ENCODE measurements around the gene GLYATL2. TPM values are rescaled to one million over a fixed set of nuclear protein-coding genes. Genes with fewer than 3 reads are reported as not detected.

Gene GLYATL2
- polyA plus RNA-seq, 2 donors: 0.13 to 0.16 TPM

DNA sequence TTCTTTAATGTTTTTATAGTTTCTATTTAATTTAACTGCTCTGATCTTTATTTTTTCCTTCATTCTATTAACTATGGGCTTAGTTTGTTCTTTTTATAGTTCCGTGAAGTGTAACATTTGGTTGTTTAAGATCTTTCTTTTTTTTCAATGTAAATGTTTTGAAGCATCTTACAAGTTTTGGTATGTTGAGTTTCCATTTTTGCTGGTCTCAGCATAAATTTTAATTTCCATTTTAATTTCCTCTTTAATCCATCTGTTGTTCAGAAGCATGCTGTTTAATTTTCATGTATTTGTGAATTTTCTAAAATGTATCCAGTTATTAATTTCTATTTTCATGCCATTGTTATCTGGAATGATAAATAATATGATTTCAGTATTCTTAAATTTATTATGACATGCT is 17.0 kb upstream of the GLYATL2 start:
- Histone ChIP-seq H3K9me3 (ENCODE audit: control insufficient read depth in 2 of 2, insufficient read depth in 1 of 2, low read depth in 1 of 2, low read length in 1 of 2) (peaks cover 0 to 8% of the 10 kb centered on the region in 2 donors), H3K27me3 (ENCODE audit: control insufficient read depth in 1 of 2, insufficient read depth in 2 of 2, low read length in 2 of 2) (no peaks in the 10 kb centered on the region), H3K4me3 (ENCODE audit: low read depth in 1 of 2, low read length in 2 of 2) (no peak overlapping the region), H3K27ac (ENCODE audit: low read depth in 2 of 2, low read length in 1 of 2) (no peak overlapping the region), H3K4me1 (ENCODE audit: control insufficient read depth in 2 of 2, insufficient read depth in 2 of 2, low read length in 1 of 2) (no peaks in the 10 kb centered on the region), H3K36me3 (ENCODE audit: control insufficient read depth in 2 of 2, insufficient read depth in 2 of 2, low read length in 1 of 2) (no peaks in the 10 kb centered on the region)
- WGBS, 2 donors: 88 to 89% methylated on average over 1 of the region's 1 CpG

DNA sequence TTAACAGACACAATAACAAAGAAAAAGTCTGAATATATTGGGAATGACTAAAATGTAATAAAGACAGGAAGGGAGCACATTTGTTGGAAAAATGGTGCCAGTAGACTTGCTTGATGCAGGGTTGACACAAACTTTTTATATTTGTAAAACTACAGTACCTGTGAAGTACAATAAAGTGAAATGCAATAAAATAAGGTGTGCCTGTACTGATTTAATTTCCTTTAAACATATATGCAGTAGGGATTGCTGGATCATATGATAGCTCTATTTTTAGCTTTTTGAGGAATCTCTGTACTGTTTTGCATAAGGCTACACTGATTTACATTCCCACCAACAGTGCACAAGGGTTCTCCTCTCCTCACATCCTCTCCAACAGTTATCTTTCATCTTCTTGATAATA is 12.3 kb upstream of the GLYATL2 start:
- Histone ChIP-seq H3K27me3 (ENCODE audit: control insufficient read depth in 1 of 2, insufficient read depth in 2 of 2, low read length in 2 of 2) (no peaks in the 10 kb centered on the region), H3K4me1 (ENCODE audit: control insufficient read depth in 2 of 2, insufficient read depth in 2 of 2, low read length in 1 of 2) (no peaks in the 10 kb centered on the region), H3K4me3 (ENCODE audit: low read depth in 1 of 2, low read length in 2 of 2) (no peak overlapping the region), H3K9me3 (ENCODE audit: control insufficient read depth in 2 of 2, insufficient read depth in 1 of 2, low read depth in 1 of 2, low read length in 1 of 2) (no peaks in the 10 kb centered on the region), H3K27ac (ENCODE audit: low read depth in 2 of 2, low read length in 1 of 2) (no peak overlapping the region), H3K36me3 (ENCODE audit: control insufficient read depth in 2 of 2, insufficient read depth in 2 of 2, low read length in 1 of 2) (no peaks in the 10 kb centered on the region)

DNA sequence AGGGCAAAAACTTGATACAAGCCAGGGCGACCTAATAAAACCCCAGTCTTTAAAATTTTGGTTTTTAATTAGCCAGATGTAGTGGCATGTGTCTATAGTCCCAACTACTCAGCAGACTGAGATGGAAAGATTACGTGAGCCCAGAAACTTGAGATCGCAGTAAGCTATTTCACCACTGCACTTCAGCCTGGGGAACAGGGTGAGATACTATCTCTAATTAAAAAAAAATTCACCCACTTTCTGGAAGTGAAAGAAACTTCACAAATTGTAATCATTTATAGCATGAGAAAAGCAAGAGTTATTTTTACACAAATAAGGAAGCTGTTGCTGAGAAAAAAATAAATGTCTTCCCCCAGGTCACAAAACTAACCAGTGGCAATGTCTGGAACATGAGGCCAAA is 882 bp upstream of the GLYATL2 start:
- H3K27me3 ChIP-seq (ENCODE audit: control insufficient read depth in 1 of 2, insufficient read depth in 2 of 2, low read length in 2 of 2): no peaks in the 10 kb centered on the region
- H3K4me1 ChIP-seq (ENCODE audit: control insufficient read depth in 2 of 2, insufficient read depth in 2 of 2, low read length in 1 of 2): no peaks in the 10 kb centered on the region
- no peak overlapping the region for H3K27ac ChIP-seq (ENCODE audit: low read depth in 2 of 2, low read length in 1 of 2)
- 78 to 86% methylated on average over 3 of the region's 3 CpGs for WGBS, 2 donors
- no peaks in the 10 kb centered on the region for H3K36me3 ChIP-seq (ENCODE audit: control insufficient read depth in 2 of 2, insufficient read depth in 2 of 2, low read length in 1 of 2)
- no peaks in the 10 kb centered on the region for H3K9me3 ChIP-seq (ENCODE audit: control insufficient read depth in 2 of 2, insufficient read depth in 1 of 2, low read depth in 1 of 2, low read length in 1 of 2)
- H3K4me3 ChIP-seq (ENCODE audit: low read depth in 1 of 2, low read length in 2 of 2): no peak overlapping the region

DNA sequence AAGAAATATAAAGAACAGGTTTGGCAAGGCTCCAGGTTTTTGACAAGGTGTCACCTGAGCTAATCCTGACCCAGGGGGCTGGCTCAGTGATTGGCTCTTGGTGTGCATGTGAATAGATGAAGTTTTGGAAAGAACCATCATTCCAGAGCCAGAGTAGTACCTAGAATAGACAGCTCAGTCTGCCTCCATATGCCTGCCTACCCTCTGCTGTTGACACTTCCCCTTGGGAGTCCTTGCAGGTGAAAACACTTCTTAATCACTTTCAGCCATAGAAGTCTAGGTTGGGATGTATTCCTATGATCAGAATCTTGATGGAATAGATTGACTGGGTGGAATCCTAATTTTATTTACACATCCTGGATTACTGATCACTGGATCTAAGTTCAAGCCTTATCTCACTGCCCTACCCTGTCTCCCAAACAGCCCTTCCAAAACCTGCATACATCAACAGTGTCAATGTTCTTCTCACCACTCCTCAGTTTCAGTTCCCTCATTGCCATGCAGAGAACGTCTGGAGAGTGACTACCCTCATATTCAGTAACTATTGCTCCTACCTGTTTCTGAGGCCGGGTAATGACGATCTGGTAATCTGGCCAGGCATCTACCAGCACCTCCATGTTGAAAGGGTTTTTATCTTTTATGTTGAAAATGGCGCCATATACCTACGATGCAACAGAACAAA is 6.7 kb downstream of the GLYATL2 start:
- Histone ChIP-seq H3K27ac (ENCODE audit: low read depth in 2 of 2, low read length in 1 of 2) (no peak overlapping the region), H3K9me3 (ENCODE audit: control insufficient read depth in 2 of 2, insufficient read depth in 1 of 2, low read depth in 1 of 2, low read length in 1 of 2) (no peaks in the 10 kb centered on the region), H3K36me3 (ENCODE audit: control insufficient read depth in 2 of 2, insufficient read depth in 2 of 2, low read length in 1 of 2) (no peaks in the 10 kb centered on the region), H3K4me1 (ENCODE audit: control insufficient read depth in 2 of 2, insufficient read depth in 2 of 2, low read length in 1 of 2) (no peaks in the 10 kb centered on the region), H3K27me3 (ENCODE audit: control insufficient read depth in 1 of 2, insufficient read depth in 2 of 2, low read length in 2 of 2) (no peaks in the 10 kb centered on the region), H3K4me3 (ENCODE audit: low read depth in 1 of 2, low read length in 2 of 2) (no peak overlapping the region)
- 88% methylated on average over 5 of the region's 5 CpGs for WGBS, 2 donors

DNA sequence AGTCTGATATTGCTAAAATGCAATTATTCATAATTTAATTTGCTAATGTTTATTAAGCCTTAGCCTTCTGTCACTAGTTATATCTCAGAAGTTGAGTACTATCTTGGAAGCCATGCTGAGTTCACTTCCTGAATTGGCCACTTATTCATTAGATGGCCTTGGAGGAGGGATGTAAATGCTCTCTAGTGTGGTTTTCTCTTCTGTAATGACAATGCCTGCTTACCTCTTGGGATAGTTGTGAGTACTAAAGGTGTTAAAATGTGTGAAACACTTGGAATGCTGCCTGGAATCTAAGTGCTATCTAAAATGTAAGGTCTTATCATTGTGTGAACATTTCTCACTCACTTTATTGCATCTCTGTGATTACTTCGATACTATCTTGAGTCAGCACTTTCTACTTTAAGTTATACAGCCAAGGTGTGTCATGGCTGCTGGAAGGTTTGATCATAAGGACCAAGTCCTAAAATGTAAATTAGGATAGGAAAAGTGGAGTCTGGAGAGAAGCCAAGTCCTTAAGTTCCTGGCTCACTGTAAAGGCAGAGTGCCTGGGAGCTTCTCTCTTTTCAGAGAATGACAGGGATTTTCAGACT is 12.4 kb downstream of the GLYATL2 start:
- Histone ChIP-seq H3K4me1 (ENCODE audit: control insufficient read depth in 2 of 2, insufficient read depth in 2 of 2, low read length in 1 of 2) (no peaks in the 10 kb centered on the region), H3K9me3 (ENCODE audit: control insufficient read depth in 2 of 2, insufficient read depth in 1 of 2, low read depth in 1 of 2, low read length in 1 of 2) (peaks cover 0 to 3% of the 10 kb centered on the region in 2 donors), H3K27ac (ENCODE audit: low read depth in 2 of 2, low read length in 1 of 2) (no peak overlapping the region), H3K4me3 (ENCODE audit: low read depth in 1 of 2, low read length in 2 of 2) (no peak overlapping the region), H3K27me3 (ENCODE audit: control insufficient read depth in 1 of 2, insufficient read depth in 2 of 2, low read length in 2 of 2) (no peaks in the 10 kb centered on the region), H3K36me3 (ENCODE audit: control insufficient read depth in 2 of 2, insufficient read depth in 2 of 2, low read length in 1 of 2) (no peaks in the 10 kb centered on the region)
- 48 to 56% methylated on average over 1 of the region's 1 CpG for whole genome bisulfite sequencing, 2 donors

DNA sequence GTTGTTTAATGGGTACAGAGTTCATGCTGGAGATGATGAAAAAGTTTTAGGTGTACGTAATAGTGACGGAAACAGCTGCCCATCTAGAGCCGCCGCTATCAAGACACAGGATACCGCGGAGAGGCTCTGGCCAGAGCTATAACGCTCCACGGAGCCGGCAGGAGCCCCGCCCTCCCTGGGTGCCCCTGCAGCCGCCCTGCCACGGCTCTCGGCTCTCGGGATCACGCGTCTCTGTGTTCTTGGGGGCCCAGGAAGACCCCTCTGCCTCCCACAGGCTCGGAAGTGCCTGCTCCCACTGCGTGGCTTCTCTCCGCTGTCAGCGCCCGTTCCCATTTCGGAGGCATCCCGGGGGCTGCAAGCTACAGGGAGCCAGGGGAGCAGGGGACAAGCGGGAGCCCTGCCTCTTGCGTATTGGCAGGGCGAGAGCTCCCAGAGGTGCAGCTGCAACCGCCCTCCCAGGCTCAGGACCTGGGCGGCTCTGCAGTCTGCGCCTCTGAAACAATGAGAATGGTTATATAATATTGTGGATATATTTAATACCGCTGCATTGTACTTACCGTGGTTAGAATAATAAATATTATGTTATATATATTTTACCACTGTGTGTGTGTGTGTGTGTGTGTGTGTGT is 13.7 kb downstream of the GLYATL2 start:
- Histone ChIP-seq H3K36me3 (ENCODE audit: control insufficient read depth in 2 of 2, insufficient read depth in 2 of 2, low read length in 1 of 2) (no peaks in the 10 kb centered on the region), H3K9me3 (ENCODE audit: control insufficient read depth in 2 of 2, insufficient read depth in 1 of 2, low read depth in 1 of 2, low read length in 1 of 2) (peaks cover 0 to 3% of the 10 kb centered on the region in 2 donors), H3K27me3 (ENCODE audit: control insufficient read depth in 1 of 2, insufficient read depth in 2 of 2, low read length in 2 of 2) (no peaks in the 10 kb centered on the region), H3K4me1 (ENCODE audit: control insufficient read depth in 2 of 2, insufficient read depth in 2 of 2, low read length in 1 of 2) (no peaks in the 10 kb centered on the region), H3K4me3 (ENCODE audit: low read depth in 1 of 2, low read length in 2 of 2) (no peak overlapping the region), H3K27ac (ENCODE audit: low read depth in 2 of 2, low read length in 1 of 2) (no peak overlapping the region)
- 43 to 54% methylated on average over 29 to 31 of the region's 31 CpGs for WGBS, 2 donors

DNA sequence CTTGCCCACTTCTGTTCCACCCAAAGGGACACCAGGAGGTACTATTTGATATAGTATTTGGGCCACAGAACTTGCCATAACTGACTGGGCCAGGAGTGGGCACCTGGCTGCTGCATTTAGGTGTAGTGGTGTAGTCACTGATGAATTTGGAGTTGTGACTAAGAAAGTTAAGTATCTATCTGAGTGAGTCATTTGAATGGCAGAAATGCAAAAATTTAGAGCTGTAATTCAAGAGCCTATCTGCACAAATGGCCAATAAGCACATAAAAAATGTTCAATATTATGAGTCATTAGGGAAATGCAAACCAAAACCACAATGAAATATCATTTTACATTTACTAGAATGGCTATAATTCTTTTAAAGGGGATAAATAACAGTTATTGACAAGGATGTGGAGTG is 14.7 kb downstream of the GLYATL2 start:
- H3K4me1 ChIP-seq (ENCODE audit: control insufficient read depth in 2 of 2, insufficient read depth in 2 of 2, low read length in 1 of 2): no peaks in the 10 kb centered on the region
- peaks cover 0 to 3% of the 10 kb centered on the region in 2 donors for H3K9me3 ChIP-seq (ENCODE audit: control insufficient read depth in 2 of 2, insufficient read depth in 1 of 2, low read depth in 1 of 2, low read length in 1 of 2)
- H3K4me3 ChIP-seq (ENCODE audit: low read depth in 1 of 2, low read length in 2 of 2): no peak overlapping the region
- no peaks in the 10 kb centered on the region for H3K27me3 ChIP-seq (ENCODE audit: control insufficient read depth in 1 of 2, insufficient read depth in 2 of 2, low read length in 2 of 2)
- H3K36me3 ChIP-seq (ENCODE audit: control insufficient read depth in 2 of 2, insufficient read depth in 2 of 2, low read length in 1 of 2): no peaks in the 10 kb centered on the region
- H3K27ac ChIP-seq (ENCODE audit: low read depth in 2 of 2, low read length in 1 of 2): no peak overlapping the region

DNA sequence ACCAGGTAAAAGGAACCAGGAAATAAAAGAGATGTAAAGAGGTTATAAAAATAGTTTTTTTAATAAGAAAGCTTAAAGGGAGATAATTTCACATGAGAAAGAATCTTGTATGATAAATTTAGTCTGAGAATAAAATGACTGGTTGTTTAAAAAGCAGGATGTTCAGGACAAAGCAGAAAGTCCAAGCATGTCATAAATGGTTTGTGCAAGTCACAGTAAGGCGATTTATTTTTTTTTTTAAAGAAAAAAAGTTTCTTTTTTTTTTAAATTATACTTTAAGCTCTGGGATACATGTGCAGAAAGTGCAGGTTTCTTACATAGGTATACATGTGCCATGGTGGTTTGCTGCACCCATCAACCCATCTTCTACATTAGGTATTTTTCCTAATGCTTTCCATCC is 30.8 kb downstream of the GLYATL2 start:
- H3K4me1 ChIP-seq (ENCODE audit: control insufficient read depth in 2 of 2, insufficient read depth in 2 of 2, low read length in 1 of 2): no peaks in the 10 kb centered on the region
- no peak overlapping the region for H3K27ac ChIP-seq (ENCODE audit: low read depth in 2 of 2, low read length in 1 of 2)
- 60 to 75% methylated on average over 1 of the region's 1 CpG for WGBS, 2 donors
- no peaks in the 10 kb centered on the region for H3K27me3 ChIP-seq (ENCODE audit: control insufficient read depth in 1 of 2, insufficient read depth in 2 of 2, low read length in 2 of 2)
- H3K9me3 ChIP-seq (ENCODE audit: control insufficient read depth in 2 of 2, insufficient read depth in 1 of 2, low read depth in 1 of 2, low read length in 1 of 2): peaks cover 2 to 6% of the 10 kb centered on the region in 2 donors
- no peak overlapping the region for H3K4me3 ChIP-seq (ENCODE audit: low read depth in 1 of 2, low read length in 2 of 2)
- no peaks in the 10 kb centered on the region for H3K36me3 ChIP-seq (ENCODE audit: control insufficient read depth in 2 of 2, insufficient read depth in 2 of 2, low read length in 1 of 2)

DNA sequence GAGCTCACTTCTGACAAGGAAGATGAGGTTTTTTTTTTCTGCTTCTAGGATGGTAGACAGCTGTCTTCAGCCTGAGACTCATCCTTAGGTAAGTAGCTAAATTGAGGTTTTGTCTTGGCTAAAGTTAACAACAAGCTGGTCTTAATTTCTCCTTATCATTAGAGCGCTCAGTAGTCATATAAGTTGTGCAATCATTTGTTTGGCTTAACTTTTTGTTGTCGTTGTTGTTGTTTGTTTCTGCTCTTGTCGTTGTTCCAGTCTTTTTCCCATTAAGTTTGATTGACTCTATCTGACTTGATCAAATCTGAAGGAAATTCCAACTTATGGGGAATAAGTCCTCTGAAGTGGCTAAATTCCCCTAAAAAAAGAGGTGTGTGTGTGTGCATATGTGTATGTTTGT is 33.0 kb downstream of the GLYATL2 start:
- no peaks in the 10 kb centered on the region for H3K27me3 ChIP-seq (ENCODE audit: control insufficient read depth in 1 of 2, insufficient read depth in 2 of 2, low read length in 2 of 2)
- no peaks in the 10 kb centered on the region for H3K36me3 ChIP-seq (ENCODE audit: control insufficient read depth in 2 of 2, insufficient read depth in 2 of 2, low read length in 1 of 2)
- no peak overlapping the region for H3K4me3 ChIP-seq (ENCODE audit: low read depth in 1 of 2, low read length in 2 of 2)
- no peaks in the 10 kb centered on the region for H3K4me1 ChIP-seq (ENCODE audit: control insufficient read depth in 2 of 2, insufficient read depth in 2 of 2, low read length in 1 of 2)
- peaks cover 2 to 6% of the 10 kb centered on the region in 2 donors for H3K9me3 ChIP-seq (ENCODE audit: control insufficient read depth in 2 of 2, insufficient read depth in 1 of 2, low read depth in 1 of 2, low read length in 1 of 2)
- H3K27ac ChIP-seq (ENCODE audit: low read depth in 2 of 2, low read length in 1 of 2): no peak overlapping the region
- WGBS, 2 donors: 77 to 90% methylated on average over 3 of the region's 3 CpGs

DNA sequence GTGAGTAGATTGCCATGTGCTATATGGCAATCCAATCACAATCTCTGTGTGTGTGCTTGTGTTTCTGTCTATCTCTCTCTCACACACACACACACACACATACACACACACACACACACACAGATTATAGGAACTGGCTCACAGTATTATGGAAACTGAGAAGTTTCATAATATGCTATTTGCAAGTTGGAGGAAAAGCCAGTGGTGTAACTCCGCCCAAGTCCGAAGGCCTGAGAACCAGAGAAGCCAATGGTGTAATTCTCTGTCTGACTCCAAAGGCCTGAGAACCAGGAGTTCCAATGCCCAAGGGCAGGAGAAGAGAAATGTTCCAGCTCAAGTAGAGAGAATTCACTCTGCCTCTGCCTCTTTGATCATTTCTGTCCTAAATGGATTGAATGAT is 37.2 kb downstream of the GLYATL2 start:
- no peaks in the 10 kb centered on the region for H3K9me3 ChIP-seq (ENCODE audit: control insufficient read depth in 2 of 2, insufficient read depth in 1 of 2, low read depth in 1 of 2, low read length in 1 of 2)
- no peak overlapping the region for H3K27ac ChIP-seq (ENCODE audit: low read depth in 2 of 2, low read length in 1 of 2)
- H3K4me1 ChIP-seq (ENCODE audit: control insufficient read depth in 2 of 2, insufficient read depth in 2 of 2, low read length in 1 of 2): no peaks in the 10 kb centered on the region
- no peaks in the 10 kb centered on the region for H3K27me3 ChIP-seq (ENCODE audit: control insufficient read depth in 1 of 2, insufficient read depth in 2 of 2, low read length in 2 of 2)
- no peaks in the 10 kb centered on the region for H3K36me3 ChIP-seq (ENCODE audit: control insufficient read depth in 2 of 2, insufficient read depth in 2 of 2, low read length in 1 of 2)
- no peak overlapping the region for H3K4me3 ChIP-seq (ENCODE audit: low read depth in 1 of 2, low read length in 2 of 2)
- WGBS, 2 donors: 95 to 98% methylated on average over 2 of the region's 2 CpGs
